HepG2 (cell line): ENCODE results near the gene FKBP5. TPM values are rescaled to one million over a fixed set of nuclear protein-coding genes. Genes with fewer than 3 reads are reported as not detected.

ENCODE experiments used
- NFIB ChIP-seq: sonication (generic); formaldehyde crosslinking; IDR thresholded peaks from 2 replicates; pipeline ENCODE4 v1.9.0; 2021; ENCODE audit warnings: missing genetic modification reagents, mild to moderate bottlenecking, borderline replicate concordance
- NR2F1 ChIP-seq, 2 experiments: fragments of 450-650 bp in 1 of 2; formaldehyde crosslinking in 1 of 2; IDR thresholded peaks; 2 replicates each; pipeline versions ENCODE4 v1.5.0 to v1.6.1; 2016 to 2020; ENCODE audit warnings: mild to moderate bottlenecking in 1 of 2, missing compliant biosample characterization in 1 of 2, missing genetic modification reagents in 1 of 2, moderate library complexity in 1 of 2
- REPIN1 ChIP-seq: sonication (generic); formaldehyde crosslinking; IDR thresholded peaks from 2 replicates; pipeline ENCODE4 v1.8.0; 2022; ENCODE audit warnings: missing genetic modification reagents, low read depth, mild to moderate bottlenecking, borderline replicate concordance
- SALL2 ChIP-seq: sonication (generic); formaldehyde crosslinking; IDR thresholded peaks from 2 replicates; pipeline ENCODE4 v1.8.1; 2023; ENCODE audit warnings: mild to moderate bottlenecking, missing genetic modification reagents, inconsistent platforms
- SP1 ChIP-seq, 2 experiments: fragments of 450-650 bp in 1 of 2; sonication (generic) in 1 of 2; formaldehyde crosslinking in 1 of 2; IDR thresholded peaks; 2 replicates each; pipeline versions ENCODE4 v1.4.0 to v1.6.1; 2016 to 2020; ENCODE audit warnings: missing genetic modification reagents in 1 of 2
- TCF7L2 ChIP-seq: IDR thresholded peaks from 2 replicates; pipeline ENCODE4 v1.6.1; 2011; ENCODE audit warnings: mild to moderate bottlenecking, low read depth, low read length, moderate library complexity
- ZBTB1 ChIP-seq: sonication (generic); formaldehyde crosslinking; IDR thresholded peaks from 2 replicates; pipeline ENCODE4 v1.4.0; 2020; ENCODE audit warnings: missing genetic modification reagents, borderline replicate concordance
- ZNF567 ChIP-seq: sonication (generic); formaldehyde crosslinking; IDR thresholded peaks from 2 replicates; pipeline ENCODE4 v1.8.1; 2023; ENCODE audit warnings: mild to moderate bottlenecking, missing genetic modification reagents, borderline replicate concordance
- ZNF598 ChIP-seq: sonication (generic); formaldehyde crosslinking; IDR thresholded peaks from 2 replicates; pipeline ENCODE4 v1.5.1; 2020; ENCODE audit warnings: mild to moderate bottlenecking, missing genetic modification reagents, borderline replicate concordance
- polyA plus RNA-seq, 8 experiments: library from polyadenylated mRNA; depleted of rRNA in 3 of 8; stranded (reverse) in 7 of 8; unstranded in 1 of 8; fragments of >200 nt; fragmentation: Illumina TruSeq in 4 of 8; extraction: Trizol in 4 of 8; gene quantifications; 2 replicates each; pipeline versions ENCODE4 v1.2.1 to v1.2.3, GENCODE V29; 2011 to 2016; ENCODE audit warnings: low read depth in 4 of 8, missing spikeins in 1 of 8, mixed read lengths in 1 of 8; ENCODE audit not compliant: insufficient read depth in 1 of 8
- total RNA-seq, 5 experiments: library from RNA; depleted of rRNA; stranded (reverse); fragments of >200 nt; fragmentation: Illumina TruSeq; extraction: Trizol; gene quantifications; 2 replicates each; pipeline ENCODE4 v1.2.3, GENCODE V29; 2016; ENCODE audit warnings: low read depth in 1 of 5
- TF ChIP-seq, protein P1 (sequence below): IDR thresholded peaks from 2 replicates; pipeline ENCODE4 v1.6.1; 2016; ENCODE audit warnings: control low read depth
- TF ChIP-seq, protein P2 (sequence below): sonication (generic); formaldehyde crosslinking; IDR thresholded peaks from 2 replicates; pipeline ENCODE4 v1.4.0; 2020; ENCODE audit warnings: mild to moderate bottlenecking, missing genetic modification reagents
- TF ChIP-seq, protein P3 (sequence below): sonication (generic); formaldehyde crosslinking; IDR thresholded peaks from 2 replicates; pipeline ENCODE4 v1.4.0; 2020; ENCODE audit warnings: missing genetic modification reagents, borderline replicate concordance

The FKBP5 gene
- total and polyA plus RNA-seq, 2 of the 13 experiments (the other 11 are each of a cell fraction or from before 2014, with no cell fraction given): 8.0 to 17.4 TPM

DNA sequence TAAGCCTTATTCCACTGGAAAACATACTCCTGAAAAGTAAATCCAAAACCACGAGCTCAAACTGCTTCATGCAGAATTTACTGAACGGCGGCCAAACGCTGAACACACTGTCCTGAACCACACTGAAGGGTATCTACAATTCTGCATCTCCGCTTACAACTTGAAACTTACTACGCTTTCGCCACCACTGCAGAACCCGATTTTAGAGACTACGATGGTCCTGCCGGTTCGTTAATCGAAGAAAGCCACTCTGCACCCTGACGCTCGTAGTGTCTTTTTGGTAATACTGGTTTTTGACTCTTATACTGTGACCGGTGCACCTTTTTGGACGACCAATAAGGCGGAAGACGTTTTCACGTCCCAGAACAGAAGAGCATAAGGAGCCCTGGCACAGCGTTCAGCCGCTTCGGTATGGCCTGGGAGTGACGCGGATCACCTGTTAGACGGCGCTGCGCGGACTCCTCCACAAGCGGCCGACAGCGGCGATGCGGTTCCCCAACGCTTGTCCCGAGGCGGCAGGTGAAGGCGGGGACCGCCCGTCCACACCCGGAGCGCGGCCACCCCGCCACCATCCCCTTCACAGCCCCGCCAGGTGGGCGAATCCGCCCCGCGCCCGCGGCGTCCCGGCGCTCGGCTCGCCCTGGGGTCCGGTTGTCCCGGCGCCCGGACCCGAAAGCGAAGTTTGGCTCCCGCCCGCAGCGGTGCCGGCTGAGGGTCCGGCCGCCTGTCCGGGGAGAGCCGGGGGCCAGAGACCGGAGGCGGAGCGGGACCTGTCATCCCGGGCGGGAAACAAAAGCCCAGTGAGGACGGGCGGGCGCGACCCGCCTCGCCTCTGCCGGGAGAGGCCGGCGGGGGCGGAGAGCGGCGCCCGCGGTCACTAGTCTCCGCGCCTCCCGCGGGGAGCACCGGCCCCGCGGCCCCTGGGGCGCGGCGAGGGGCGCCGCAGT lies 784 bp downstream of the FKBP5 start (continued):
- TF ChIP-seq REPIN1 (CRISPR knock-in tag) (peak; percentile 73), NFIB (no peak), TCF7L2 (no peak), SP1 (IDR thresholded peaks at IDR 0.05) (no peak), SP1 (CRISPR knock-in tag; IDR thresholded peaks at IDR 0.05) (no peak), NR2F1 (CRISPR knock-in tag; IDR thresholded peaks at IDR 0.05) (no peak), ZBTB1 (no peak), SALL2 (CRISPR knock-in tag) (peak; percentile 67), ZNF567 (CRISPR knock-in tag) (0 out of 2 replicates have a peak, but pooled peaks have one; percentile 67), ZNF598 (CRISPR knock-in tag) (peak; percentile 28; the same call in 1 of the 2 replicates)
- TF ChIP-seq, protein P1, sequence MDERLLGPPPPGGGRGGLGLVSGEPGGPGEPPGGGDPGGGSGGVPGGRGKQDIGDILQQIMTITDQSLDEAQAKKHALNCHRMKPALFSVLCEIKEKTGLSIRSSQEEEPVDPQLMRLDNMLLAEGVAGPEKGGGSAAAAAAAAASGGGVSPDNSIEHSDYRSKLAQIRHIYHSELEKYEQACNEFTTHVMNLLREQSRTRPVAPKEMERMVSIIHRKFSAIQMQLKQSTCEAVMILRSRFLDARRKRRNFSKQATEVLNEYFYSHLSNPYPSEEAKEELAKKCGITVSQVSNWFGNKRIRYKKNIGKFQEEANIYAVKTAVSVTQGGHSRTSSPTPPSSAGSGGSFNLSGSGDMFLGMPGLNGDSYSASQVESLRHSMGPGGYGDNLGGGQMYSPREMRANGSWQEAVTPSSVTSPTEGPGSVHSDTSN (CRISPR knock-in tag): no peak
- TF ChIP-seq, protein P2, sequence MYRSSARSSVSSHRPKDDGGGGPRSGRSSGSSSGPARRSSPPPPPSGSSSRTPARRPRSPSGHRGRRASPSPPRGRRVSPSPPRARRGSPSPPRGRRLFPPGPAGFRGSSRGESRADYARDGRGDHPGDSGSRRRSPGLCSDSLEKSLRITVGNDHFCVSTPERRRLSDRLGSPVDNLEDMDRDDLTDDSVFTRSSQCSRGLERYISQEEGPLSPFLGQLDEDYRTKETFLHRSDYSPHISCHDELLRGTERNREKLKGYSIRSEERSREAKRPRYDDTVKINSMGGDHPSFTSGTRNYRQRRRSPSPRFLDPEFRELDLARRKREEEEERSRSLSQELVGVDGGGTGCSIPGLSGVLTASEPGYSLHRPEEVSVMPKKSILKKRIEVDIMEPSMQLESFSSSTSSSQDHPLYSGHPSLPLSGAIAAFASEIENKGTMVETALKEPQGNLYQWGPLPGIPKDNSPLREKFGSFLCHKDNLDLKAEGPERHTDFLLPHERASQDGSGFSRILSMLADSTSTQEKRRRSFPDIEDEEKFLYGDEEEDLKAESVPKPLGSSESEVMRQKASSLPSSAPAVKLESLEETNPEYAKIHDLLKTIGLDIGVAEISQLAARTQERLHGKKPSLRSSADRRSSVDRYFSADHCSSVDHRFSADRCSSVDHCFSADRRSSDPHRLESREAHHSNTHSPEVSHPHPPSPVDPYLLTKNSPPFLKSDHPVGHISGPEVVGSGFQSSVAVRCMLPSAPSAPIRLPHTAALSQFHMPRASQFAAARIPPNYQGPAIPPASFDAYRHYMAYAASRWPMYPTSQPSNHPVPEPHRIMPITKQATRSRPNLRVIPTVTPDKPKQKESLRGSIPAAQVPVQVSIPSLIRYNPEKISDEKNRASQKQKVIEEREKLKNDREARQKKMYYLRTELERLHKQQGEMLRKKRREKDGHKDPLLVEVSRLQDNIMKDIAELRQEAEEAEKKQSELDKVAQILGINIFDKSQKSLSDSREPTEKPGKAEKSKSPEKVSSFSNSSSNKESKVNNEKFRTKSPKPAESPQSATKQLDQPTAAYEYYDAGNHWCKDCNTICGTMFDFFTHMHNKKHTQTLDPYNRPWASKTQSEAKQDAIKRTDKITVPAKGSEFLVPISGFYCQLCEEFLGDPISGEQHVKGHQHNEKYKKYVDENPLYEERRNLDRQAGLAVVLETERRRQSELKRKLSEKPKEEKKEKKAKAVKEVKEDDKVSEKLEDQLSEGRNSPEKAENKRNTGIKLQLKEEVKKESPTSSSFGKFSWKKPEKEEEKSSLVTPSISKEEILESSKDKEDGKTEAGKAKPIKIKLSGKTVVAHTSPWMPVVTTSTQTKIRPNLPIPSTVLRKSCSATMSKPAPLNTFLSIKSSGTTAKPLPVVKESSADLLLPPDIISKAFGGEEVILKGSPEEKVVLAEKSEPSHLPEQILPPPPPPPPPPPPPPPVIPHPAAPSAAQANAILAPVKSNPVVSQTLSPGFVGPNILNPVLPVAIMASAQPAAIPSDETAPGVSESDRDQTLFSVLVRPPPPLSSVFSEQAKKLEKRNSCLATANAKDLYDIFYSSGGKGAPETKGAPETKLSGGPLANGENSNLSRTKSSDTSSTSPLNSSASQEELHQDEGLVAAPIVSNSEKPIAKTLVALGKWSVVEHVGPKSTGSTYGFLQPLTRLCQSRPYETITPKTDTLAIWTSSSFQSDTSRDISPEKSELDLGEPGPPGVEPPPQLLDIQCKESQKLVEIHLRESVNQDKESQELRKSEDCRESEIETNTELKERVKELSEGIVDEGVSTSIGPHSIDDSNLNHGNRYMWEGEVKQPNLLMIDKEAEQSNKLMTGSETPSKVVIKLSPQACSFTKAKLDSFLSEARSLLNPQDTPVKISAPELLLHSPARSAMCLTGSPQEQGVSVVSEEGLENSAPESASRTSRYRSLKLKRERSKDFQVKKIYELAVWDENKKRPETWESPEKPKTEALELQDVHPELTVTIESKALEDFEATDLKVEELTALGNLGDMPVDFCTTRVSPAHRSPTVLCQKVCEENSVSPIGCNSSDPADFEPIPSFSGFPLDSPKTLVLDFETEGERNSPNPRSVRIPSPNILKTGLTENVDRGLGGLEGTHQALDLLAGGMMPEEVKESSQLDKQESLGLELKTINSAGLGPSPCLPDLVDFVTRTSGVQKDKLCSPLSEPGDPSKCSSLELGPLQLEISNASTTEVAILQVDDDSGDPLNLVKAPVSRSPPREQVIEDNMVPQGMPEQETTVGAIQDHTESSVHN: no peak
- TF ChIP-seq, protein P3, sequence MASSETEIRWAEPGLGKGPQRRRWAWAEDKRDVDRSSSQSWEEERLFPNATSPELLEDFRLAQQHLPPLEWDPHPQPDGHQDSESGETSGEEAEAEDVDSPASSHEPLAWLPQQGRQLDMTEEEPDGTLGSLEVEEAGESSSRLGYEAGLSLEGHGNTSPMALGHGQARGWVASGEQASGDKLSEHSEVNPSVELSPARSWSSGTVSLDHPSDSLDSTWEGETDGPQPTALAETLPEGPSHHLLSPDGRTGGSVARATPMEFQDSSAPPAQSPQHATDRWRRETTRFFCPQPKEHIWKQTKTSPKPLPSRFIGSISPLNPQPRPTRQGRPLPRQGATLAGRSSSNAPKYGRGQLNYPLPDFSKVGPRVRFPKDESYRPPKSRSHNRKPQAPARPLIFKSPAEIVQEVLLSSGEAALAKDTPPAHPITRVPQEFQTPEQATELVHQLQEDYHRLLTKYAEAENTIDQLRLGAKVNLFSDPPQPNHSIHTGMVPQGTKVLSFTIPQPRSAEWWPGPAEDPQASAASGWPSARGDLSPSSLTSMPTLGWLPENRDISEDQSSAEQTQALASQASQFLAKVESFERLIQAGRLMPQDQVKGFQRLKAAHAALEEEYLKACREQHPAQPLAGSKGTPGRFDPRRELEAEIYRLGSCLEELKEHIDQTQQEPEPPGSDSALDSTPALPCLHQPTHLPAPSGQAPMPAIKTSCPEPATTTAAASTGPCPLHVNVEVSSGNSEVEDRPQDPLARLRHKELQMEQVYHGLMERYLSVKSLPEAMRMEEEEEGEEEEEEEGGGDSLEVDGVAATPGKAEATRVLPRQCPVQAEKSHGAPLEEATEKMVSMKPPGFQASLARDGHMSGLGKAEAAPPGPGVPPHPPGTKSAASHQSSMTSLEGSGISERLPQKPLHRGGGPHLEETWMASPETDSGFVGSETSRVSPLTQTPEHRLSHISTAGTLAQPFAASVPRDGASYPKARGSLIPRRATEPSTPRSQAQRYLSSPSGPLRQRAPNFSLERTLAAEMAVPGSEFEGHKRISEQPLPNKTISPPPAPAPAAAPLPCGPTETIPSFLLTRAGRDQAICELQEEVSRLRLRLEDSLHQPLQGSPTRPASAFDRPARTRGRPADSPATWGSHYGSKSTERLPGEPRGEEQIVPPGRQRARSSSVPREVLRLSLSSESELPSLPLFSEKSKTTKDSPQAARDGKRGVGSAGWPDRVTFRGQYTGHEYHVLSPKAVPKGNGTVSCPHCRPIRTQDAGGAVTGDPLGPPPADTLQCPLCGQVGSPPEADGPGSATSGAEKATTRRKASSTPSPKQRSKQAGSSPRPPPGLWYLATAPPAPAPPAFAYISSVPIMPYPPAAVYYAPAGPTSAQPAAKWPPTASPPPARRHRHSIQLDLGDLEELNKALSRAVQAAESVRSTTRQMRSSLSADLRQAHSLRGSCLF (CRISPR knock-in tag): no peak
